ENCODE measurements around the gene ZNF493.

Gene ZNF493

DNA sequence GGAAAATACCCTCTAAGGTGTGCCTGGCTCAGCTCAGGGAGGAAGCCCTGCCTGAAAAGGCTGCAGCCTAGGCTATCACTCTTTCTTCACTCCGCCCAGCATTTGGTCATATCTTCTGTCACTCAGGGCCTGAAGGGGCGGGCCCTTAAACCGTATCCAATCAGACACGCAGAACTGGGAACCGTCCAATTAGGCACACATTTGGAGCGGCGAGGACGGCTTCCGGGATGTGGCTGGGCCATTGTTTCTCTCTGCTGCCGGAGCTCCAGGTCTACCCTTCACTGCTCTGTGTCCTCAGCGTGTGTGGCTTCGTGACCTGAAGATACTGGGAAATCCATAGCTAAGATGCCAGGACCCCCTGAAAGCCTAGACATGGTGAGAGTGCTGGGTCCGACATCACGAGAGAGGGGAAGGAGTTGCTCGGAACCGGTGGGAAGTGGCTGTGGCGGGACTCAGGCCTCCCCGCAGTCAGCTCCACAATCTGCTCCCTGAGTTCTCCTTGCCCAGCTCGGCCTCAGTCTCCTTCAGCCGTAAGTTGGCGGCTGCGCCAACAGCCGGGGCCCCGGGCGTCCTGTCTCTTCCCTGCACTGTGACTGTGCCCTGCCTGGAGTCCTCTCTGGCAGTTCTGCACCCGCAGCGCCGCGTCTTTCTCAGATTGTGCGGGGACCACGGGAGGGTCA lies at the start of gene ZNF493:
Gene ZNF493 (plus strand): TSS at position 241 of the 680 bp plus-strand sequence. CDS start 105 bp downstream, at position 346.
- H3K27ac ChIP-seq, result peak within 1 kb of the TSS; percentile 74

DNA sequence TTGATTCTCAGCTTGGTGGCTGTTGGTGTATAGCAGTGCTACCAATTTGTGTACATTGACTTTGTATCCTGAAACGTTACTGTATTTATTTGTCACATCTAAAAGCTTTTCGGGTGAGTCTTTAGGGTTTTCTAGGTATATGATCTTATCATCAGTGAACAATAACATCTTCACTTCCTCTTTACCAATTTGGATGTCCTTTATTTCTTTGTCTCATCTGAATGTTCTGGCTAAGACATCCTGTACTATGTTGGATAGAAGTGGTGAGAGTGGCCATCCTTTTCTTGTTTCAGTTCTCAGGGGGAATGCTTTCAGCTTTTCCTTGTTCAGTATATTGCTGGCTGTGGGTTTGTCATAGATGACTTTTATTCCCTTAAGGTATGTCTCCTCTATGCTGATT lies 44.1 kb upstream of the ZNF493 start:
- TF ChIP-seq, protein P1, sequence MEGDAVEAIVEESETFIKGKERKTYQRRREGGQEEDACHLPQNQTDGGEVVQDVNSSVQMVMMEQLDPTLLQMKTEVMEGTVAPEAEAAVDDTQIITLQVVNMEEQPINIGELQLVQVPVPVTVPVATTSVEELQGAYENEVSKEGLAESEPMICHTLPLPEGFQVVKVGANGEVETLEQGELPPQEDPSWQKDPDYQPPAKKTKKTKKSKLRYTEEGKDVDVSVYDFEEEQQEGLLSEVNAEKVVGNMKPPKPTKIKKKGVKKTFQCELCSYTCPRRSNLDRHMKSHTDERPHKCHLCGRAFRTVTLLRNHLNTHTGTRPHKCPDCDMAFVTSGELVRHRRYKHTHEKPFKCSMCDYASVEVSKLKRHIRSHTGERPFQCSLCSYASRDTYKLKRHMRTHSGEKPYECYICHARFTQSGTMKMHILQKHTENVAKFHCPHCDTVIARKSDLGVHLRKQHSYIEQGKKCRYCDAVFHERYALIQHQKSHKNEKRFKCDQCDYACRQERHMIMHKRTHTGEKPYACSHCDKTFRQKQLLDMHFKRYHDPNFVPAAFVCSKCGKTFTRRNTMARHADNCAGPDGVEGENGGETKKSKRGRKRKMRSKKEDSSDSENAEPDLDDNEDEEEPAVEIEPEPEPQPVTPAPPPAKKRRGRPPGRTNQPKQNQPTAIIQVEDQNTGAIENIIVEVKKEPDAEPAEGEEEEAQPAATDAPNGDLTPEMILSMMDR (conservative IDR thresholded peaks at IDR 0.05; ENCODE audit: low read depth), result no peak

More for the DNA sequence above, at the start of gene ZNF493:
- CTCF ChIA-PET, result no interaction called here
- TF ChIP-seq, protein P1 (conservative IDR thresholded peaks at IDR 0.05; ENCODE audit: low read depth), result no peak
- peak; percentile 85 for DNase-seq (ENCODE audit: low spot score)
- POLR2A ChIA-PET (ENCODE audit: low non-redundant PET), result interaction anchor here (0.7 to 1.0 kb wide), 2 partner anchors 14 to 439 kb away, joined by 3 read pairs; partner anchors contain the start of gene ZNF43

DNA sequence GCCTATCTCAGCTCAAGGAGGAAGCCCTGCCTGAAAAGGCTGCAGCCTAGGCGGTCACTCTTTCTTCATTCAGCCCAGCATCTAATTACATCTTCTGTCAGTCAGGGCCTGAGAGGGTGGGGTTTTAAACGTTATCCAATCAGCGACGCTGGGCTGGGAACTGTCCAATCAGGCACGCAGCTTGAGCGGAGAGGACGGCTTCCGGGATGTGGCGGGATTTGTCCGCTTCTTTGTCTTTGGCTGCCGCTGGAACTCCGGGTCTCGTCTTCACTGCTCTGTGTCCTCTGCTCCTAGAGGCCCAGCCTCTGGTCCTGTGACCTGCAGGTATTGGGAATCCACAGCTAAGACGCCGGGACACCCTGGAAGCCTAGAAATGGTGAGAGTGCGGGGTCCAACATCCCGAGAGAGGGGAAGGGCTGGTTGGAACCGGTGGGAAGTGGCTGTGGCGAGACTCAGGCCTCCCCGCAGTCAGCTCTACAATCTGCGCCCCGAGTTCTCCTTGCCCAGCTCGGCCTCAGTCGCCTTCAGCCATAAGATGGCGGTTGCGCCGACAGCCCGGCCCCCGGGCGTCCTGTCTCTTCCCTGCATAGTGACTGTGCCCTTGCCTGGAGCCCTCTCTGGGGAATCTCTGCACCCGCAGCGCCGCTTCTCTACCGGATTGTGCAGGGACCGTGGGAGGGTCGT lies 38.0 kb upstream of the ZNF493 start, which contains the start of gene ZNF738:
Gene ZNF738 (plus strand): TSS at position 233 of the 684 bp plus-strand sequence. CDS start 141 bp downstream, at position 374.
- CTCF ChIA-PET, result no interaction called here
- peak; percentile 97 for DNase-seq (ENCODE audit: low spot score)
- peak within 1 kb of the TSS; percentile 93 for H3K27ac ChIP-seq
- TF ChIP-seq, protein P1 (conservative IDR thresholded peaks at IDR 0.05; ENCODE audit: low read depth), result no peak
- POLR2A ChIA-PET (ENCODE audit: low non-redundant PET), result no interaction called here

More for the DNA sequence above, 44.1 kb upstream of the ZNF493 start:
- POLR2A ChIA-PET (ENCODE audit: low non-redundant PET), result no interaction called here
- DNase-seq (ENCODE audit: low spot score), result no peak
- CTCF ChIA-PET, result interaction anchor here (0.6 kb wide), 1 partner anchor 12 kb away, joined by 3 read pairs; no protein-coding TSS in a partner anchor
- no peak overlapping the region for H3K27ac ChIP-seq

DNA sequence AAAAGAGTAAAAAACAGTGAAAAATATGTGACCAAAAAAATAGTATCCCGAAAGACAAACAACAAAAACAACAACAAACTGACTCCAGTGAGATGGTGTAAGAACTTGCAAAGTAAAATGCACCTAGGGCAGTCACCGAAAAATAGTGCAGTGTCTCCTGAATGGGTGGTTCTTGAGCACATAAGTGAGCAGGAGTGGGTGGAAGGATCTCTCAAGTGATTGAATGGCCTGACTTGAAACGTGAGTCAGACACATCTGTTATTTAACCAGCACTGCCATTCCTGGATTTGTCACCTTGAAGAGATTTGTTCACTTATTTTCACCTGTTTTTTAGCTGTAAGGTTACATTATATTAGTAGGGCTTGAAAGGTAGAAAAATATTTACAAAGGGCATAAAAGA lies 34.6 kb upstream of the ZNF493 start:
- TF ChIP-seq, protein P1 (conservative IDR thresholded peaks at IDR 0.05; ENCODE audit: low read depth), result no peak
- ChIA-PET POLR2A (ENCODE audit: low non-redundant PET) (no interaction called here), CTCF (no interaction called here)
- H3K27ac ChIP-seq, result no peak overlapping the region
- no peak for DNase-seq (ENCODE audit: low spot score)

DNA sequence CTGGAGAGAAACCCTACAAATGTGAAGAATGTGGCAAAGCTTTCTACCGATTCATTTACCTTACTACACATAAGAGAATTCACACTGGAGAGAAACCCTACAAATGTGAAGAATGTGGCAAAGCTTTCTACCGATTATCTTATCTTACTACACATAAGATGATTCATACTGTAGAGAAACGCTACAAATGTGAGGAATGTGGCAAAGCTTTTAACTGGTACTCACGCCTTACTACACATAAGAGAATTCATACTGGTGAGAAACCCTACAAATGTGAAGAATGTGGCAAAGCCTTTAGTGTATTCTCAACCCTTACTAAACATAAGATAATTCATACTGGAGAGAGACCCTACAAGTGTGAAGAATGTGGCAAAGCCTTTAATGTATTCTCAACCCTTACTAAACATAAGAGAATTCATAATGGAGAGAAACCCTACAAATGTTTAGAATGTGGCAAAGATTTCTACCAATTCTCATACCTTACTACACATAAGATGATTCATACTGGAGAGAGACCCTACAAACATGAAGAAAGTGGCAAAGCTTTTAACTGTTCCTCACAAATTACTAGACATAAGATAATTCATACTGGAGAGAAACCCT lies 12.9 kb upstream of the ZNF493 start:
- ChIA-PET CTCF (no interaction called here), POLR2A (ENCODE audit: low non-redundant PET) (no interaction called here)
- DNase-seq (ENCODE audit: low spot score), result no peak
- no peak overlapping the region for H3K27ac ChIP-seq
- TF ChIP-seq, protein P1 (conservative IDR thresholded peaks at IDR 0.05; ENCODE audit: low read depth), result no peak

DNA sequence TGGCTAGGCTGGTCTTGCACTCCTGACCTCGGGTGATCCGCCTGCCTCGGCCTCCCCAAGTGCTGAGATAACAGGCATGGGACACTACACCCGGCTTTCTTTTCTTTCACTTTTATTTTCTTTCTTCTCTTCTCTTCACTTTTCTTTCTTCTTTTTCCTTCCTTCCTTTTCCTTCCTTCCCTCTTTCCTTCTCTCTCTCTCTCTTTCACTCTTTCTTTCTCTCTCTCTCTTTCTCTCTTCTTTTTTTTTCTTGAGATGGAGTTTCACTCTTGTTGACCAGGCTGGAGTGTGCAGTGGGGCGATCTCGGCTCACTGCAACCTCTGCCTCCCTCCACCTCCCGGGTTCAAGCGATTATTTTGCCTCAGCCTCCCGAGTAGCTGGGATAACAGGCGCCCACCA lies 812 bp upstream of the ZNF493 start:
- CTCF ChIA-PET, result no interaction called here
- TF ChIP-seq, protein P1 (conservative IDR thresholded peaks at IDR 0.05; ENCODE audit: low read depth), result no peak
- peak overlapping the region; percentile 74 for H3K27ac ChIP-seq
- POLR2A ChIA-PET (ENCODE audit: low non-redundant PET), result interaction anchor here (1.0 kb wide), 1 partner anchor 15 kb away, joined by 3 read pairs; no protein-coding TSS in a partner anchor
- DNase-seq (ENCODE audit: low spot score), result no peak
